Germinal center (tissue), 1 donor: Measurements from ENCODE around the gene TNFRSF18.
"Not testable (repeated sequence)": the region's sequence is repeated elsewhere in the genome, so short reads cannot be mapped to it uniquely, and the experiment has no call there.

Source experiments
- DNase-seq: peaks from one replicate; pipeline ENCODE4 v3.0.0; 2012; ENCODE audit warnings: mixed read lengths, low spot score

Gene TNFRSF18

DNA sequence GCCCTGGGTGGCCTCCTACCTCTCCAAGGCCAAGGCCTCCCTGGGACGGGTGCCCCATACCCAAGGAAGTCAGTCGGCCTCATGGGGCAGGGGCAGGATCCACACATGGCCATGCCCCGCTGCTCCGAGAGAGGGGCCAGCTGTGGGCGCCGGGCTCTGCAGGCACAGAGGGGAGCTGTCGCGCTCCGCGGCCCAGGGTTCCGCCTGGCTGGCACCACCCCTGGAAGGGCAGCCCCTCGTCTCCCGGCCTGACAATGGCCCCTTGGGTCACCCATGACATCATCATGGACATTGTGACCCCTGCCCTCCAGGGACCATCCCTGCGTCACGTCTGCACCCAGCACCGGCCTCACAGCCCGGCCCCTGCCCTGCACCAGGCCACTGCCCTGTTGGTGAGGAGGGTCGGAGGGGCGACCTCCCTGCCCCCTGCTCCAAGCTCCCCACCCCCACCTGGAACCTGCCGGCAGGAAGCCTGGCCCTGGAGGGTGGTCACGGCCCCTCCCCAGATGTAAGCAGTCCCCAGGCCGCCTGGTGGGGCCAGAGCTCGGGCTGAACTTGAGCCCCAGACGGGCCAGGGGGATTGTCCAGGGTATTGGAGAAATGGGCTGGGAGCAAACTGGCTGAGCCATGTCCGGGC, 26.9 kb downstream of the TNFRSF18 start:
- DNase-seq, result no peak

DNA sequence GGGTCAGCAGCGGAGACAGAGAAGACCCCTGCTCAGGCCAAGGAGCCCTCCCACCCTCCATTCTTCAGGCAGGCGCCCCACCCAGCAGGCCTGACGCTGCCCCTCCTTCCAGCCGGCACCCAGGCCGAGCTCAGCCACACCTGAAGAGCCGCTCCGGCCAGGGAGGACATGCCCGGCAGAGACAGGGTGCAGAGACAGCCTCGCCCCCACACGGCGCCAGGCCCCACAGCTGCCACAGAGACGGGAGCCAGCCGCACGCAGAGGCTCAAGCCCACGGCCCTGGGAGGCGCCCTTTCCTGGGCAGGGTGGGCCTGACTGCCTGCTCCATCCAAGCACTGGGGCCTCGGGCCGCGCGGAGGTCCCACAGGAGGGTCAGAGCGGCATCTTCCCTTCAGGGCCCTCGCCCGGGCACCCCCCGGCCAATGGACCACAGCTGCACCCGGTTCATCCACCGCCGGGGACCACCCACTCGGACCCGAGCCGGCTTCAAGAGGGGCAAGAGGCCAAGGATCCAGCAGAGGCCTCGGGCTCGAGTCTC, 27.5 kb downstream of the TNFRSF18 start:
- DNase-seq, result no peak

DNA sequence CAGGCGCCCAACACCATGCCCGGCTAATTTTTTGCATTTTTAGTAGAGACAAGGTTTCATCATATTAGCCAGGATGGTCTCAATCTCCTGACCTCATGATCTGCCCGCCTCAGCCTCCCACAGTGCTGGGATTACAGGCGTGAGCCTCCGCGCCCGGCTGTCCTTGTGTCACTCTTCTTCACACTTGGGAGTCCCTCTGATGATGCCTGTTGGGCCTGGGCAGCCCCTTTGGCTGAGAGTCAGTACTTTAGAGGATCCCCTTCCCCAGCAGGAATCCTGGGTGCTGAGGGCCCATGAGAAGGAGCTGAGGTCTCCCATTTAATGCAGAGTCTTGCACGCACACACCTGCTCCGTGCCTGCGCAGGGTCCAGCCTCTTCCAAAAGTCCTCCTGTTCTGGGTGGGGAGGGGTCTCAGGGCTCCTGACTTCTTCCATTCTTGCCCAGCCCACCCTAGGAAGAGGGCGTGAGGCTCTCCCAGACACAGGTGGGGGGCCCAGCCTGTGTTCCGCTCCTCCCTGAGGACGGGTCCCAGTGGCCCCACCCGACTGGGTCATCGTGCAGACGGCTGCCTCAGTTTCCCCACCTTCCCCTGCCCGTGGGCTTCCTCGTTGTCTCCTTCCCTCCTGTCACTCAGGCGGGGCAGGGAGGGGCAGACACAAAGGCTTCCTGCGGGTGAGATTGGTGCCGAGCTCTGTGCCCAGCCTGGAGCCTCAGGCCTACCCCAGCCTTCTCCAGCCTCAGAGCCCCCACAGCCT, 28.8 kb downstream of the TNFRSF18 start:
- no peak for DNase-seq

DNA sequence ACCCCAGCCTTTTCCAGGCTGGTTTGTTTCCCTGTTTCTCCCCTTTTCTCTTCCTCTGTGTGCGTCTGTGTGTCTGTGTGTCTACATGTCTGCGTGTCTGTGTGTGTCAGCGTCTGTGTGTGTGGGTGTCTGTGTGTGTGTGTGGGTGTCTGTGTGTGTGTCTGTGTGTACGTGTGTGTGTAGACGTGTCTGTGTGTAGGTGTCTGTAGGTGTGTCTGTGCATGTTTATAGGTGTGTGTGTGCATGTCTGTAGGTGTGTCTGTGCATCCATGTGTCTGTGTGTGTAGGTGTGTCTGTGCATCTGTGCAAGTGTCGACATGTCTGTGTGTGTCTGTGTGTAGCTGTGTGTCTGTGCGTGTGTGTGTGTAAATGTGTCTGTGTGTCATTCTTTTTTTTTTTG, 29.5 kb downstream of the TNFRSF18 start:
- no peak for DNase-seq

DNA sequence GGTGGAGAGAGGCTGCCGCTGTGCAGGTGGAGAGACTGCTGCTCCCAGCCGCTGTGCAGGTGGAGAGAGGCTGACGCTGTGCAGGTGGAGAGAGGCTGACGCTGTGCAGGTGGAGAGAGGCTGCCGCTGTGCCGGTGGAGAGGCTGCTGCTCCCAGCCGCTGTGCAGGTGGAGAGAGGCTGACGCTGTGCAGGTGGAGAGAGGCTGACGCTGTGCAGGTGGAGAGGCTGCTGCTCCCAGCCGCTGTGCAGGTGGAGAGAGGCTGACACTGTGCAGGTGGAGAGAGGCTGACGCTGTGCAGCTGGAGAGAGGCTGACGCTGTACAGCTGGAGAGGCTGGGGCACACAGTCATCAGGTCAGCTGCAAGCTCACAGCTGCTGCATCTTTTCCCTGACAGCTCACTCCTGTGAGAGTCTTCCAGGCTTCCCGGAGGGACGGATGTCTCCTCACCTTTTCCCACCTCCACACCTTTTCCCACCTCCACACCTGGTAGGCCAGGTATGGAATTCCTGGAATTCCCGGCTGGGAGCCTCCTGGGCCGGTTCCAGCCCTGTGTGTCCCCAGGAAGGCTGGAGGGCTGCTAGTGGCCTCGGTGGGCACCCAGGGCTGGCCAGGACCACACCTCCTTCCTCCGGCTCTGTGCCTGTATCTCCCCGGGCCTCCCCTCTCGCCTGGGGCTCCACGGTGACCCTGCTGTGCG, 30.2 kb downstream of the TNFRSF18 start:
- DNase-seq, result not testable (repeated sequence)

DNA sequence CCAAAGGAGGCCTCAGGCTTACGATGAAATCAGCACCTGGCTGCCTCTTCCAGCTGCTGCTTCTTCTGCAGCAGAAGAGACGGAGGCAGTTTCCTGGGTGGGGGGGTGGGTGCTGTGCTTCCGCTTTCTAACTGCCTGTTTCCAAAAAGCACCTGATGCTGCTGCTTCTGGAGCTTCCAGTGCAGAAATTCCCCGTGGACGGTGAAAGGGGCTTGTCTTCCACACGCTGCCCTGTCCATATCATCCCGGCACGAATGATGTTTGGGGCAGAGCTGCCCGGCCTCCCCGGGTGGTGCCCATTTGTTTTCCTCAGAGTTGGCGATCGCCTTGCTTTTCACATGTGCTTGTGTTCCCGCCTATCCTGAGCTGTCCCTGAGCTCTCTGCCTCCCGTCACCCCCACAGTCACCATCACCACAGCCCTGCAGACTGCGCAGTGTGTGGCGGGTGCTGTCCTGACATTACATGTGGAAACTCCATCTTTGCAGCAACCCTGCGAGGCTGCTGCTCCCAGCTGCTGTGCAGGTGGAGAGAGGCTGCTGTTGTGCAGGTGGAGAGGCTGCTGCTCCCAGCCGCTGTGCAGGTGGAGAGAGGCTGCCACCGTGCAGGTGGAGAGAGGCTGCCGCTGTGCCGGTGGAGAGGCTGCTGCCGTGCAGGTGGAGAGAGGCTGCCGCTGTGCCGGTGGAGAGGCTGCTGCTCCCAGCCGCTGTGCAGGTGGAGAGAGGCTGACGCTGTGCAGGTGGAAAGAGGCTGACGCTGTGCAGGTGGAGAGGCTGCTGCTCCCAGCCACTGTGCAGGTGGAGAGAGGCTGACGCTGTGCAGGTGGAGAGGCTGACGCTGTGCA, 30.9 kb downstream of the TNFRSF18 start:
- DNase-seq, result no peak

DNA sequence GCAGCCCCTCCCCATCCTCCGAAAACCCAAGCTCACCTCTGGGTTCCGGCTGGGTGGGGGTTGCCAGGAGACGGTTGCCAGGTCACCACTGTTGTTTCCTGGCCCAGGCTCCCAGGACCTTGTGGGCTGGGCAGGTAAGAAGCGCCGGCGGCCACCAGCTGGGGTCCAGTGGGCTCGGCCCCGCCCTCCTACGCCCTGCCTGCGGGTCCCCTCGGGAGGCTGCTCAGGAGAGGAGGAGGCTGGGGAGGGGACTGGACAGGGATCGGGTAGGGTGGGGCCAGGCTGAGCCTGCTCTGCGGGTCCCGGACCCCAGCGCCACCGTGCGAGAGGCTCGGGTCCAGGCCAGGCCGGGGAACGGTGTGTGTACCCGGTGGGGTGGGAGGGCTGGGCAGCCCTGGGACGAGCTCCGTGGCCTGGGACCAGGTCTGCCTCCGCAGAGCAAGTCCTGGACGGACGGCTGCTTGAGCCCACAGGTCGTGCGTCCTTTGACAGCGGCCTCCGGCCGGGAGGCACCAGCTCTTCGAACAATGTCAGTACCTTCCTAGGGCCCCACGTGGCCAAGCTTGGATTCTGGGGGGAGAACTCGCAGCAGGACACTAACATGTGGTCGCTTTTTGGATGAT, 32.5 kb downstream of the TNFRSF18 start, which contains the start of gene TTLL10:
Gene TTLL10 (plus strand): TSS at position 88 of the 623 bp plus-strand sequence. CDS start 5,336 bp downstream, outside the sequence.
- no peak for DNase-seq

DNA sequence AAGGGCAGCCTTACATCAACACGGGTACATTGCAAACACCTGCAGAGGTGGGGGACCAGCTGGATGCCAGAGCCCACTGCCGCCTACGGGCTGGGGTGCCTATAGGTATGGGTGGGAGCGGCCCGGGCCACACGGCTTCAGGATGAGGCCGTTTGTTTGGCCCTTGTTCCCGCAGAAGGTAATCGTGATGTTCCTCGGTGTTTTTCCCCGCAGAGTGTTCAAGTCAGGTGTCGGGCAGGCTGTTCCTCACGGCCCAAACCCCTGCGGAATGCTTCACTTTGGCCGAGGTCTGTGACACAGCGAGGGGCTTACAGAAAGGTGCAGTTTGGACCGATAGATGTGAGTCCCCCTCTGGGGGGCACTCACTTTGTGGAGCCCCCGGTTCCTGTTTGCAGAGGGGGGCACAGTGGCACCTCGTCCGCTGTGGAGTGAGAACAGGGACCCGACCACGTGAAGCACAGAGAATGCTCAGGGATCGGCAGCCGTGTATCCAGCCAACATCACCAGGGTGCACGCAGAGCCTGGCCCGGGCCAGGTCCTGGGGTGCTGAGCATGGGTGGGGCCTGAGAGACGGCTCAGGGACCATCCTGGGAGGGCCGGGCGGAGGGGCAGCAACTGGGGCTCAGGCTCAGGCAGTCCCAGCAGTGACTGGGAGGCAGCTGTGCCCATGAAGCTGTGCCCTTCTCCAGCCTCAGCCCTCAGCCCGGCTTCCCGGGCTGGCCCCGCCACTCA, 33.2 kb downstream of the TNFRSF18 start:
- DNase-seq, result no peak

DNA sequence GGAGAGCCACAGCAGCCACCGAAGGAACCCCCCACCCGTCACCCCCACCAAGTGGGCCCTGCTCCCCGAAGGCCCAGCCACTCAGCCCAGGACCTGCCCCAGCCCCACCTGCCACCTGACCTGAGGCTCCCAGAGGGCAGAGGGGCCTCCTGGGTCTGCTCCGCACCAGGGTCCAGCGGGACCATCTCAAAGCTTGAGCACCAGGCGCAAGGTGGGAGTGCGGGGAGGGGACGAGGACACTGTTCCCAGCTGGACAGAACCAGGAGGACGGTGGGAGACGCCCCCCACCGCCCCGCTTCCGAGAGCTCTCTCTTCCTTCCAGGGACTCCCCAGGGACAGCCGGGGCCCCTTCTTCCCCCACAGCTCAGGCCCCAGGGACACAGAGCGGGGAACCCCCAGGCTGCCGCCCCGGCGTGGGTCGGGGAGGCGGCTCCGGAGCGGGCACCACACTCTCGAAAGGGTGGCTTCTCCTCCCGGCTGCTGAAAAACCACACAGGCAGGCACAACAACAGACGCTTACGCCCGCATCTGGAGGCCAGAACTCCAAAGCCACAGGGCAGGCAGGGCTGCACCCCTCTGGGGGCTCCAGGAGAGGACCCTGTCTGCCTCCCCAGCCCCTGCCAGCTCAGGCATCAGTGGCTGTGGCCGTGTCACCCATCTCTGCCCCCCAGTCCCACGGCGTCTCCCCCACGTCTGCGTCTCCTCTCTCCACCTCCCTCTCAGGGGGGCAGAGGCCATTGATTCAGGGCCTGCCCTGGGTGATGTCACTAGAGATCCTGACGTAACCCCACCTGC, 34.6 kb downstream of the TNFRSF18 start:
- peak; percentile 52 for DNase-seq

DNA sequence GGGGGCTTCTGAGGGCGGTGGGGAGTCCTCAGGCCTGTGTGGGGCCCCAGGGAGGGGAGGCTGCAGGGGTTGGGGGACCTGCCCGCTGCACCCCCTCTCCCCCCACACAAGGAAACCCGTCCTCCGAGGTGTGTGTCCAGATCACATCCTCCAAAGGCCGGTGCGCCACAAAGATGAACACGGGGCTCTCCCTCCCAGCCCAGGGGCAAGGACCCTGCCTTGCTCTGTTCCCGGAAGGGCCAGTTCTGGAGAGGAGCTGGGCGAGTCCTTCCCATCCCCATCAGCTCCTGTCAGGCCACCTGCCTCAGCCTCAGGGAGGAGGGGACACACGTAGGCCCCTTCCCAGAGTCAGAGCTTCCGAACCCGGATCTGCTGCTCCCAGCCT, 35.2 kb downstream of the TNFRSF18 start:
- DNase-seq, result no peak

DNA sequence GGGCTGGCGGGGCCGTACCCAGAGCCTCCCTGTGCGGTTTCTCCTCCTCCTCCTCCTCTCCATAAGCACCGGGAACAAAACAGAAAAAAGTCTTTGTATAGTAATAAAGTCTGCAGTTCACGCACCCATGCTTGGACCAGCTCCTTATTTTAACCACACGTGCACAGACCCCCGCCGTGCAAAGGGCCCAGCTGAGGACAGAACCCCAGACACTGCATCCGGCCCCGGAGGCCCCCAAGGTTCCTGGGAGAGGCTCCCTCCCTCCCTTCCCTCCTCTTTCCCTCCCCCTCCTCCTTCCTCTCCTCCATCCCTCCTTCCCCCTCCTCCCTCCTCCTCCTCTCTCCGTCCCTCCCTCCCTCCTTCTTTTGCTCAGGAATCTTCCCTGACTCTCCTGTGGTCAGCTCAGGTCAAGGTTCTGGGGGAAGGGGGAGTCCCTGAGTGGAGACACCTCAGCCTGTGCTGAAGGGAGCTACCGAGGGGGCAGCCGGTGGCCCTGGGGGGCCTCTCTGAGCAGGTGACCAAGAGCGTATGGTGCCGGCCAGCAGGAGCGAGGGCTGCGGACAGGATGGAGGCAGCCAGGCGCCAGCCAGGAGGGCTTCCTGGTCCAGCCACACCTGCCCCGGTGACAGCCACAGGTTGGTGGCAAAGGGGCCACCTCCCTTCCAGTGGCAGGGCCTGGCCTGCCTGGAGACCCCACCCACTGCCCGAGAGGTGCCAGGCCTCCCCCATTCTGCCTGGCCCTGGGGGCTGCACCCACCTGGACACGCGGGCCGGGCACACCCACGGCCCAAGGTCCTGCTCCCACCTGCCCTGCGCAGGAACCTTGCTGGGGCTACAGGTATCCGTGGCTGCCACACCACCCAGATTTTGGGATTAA, 35.9 kb downstream of the TNFRSF18 start:
- DNase-seq, result no peak

DNA sequence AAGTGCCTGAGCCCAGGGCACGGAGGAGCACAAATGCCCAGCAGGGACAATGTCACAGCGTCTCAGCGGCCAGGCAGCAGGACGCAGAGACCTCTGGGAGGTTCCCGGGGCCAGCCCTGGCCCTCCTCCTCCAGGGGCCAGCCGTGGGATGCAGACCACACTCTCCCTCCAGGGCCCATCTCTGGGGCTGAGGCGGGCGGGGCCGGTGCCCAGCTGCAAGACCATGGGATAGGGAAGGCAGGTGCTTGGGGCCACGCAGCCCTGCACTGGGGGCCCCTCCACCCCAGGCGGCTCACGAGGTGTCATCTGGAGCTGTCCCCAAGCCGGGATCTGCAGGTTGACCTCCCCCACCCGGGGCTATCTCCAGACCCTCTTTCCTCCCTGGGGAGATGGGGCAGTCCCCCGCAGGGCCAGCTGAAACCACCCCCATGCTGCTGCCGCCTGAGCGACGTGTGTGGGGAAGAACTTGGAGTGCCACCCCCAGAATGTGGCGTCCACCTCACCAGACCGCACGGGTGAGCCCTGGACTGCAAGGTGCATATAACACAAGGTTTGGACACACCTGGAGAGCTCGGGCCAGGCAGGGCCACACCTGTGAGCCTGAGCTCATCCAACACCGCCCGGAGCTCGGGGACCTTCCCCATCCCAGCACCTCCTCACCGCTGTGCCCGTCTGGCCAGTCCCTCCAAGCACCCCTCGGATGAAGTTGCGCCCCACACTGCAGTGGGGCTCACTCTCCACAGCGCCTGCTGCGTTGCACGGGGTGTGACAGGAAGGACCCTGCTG, 36.8 kb downstream of the TNFRSF18 start:
- no peak for DNase-seq

DNA sequence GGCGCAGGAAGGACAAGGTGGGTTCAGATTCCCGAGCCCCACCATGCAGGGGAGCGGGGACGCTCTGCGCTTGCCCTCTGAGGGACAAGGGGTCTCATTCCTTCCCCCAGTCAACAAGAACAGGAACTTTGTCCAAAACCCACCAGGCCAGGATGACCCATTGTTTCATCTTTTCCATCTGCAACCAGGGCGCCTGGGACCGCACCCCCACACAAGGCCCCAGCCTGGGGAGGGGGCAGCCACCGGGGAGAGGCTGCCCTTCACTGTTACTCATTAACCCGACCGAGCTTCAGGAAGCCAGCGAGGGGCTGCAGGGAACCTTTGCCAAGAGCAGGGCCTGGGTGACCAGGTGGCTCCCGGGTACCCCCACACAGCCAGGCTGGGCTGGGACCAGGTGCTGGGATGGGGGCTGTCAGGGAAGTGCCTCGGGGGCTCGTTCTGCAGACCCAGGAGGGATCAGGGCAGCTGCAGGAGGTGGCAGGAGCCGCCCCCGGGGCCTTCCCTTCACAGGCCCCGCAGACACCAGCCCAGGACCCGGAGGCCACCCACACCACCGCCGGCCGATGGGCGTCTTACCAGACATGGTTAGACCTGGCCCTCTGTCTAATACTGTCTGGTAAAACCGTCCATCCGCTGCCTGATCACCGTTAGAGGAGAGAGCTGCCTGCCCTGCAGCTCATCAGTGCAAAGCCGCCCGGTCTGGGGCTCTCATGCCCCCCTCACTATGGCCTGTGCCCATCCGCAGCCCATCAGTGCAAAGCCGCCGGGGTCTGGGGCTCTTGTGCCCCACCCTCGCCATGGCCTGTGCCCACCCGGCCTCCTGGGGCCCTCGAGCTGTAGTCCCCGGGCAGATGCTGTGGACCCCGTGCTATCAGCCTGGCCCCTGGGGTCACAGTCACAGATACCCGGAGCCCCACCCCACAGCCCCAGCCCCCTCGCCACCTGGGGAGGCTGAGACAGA, 37.7 kb downstream of the TNFRSF18 start:
- no peak for DNase-seq

DNA sequence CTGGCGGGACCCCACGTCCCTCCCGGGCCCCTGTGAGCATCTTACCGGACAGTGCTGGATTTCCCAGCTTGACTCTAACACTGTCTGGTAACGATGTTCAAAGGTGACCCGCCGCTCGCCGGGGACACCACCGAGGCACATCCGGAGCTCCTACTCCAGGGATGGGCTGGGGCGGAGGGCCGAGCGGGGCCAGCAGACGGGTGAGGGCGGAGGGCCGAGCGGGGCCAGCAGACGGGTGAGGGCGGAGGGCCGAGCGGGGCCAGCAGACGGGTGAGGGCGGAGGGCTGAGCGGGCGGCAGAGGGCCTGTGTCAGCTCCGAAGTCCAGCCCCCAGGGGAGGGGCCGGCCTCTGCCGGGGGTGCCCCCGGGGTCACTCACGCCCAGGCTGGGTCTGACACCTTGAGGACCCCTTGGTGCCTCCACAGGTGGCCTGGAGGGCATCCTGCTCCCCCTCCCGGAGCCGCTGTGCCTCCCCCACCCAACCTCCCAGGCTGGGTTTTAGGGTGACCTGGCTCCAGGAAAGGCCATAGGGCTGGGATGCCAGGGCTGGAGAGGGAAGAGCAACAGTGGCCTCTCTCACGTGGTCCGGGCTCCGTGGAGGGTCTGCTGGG, 38.4 kb downstream of the TNFRSF18 start:
- no peak for DNase-seq

DNA sequence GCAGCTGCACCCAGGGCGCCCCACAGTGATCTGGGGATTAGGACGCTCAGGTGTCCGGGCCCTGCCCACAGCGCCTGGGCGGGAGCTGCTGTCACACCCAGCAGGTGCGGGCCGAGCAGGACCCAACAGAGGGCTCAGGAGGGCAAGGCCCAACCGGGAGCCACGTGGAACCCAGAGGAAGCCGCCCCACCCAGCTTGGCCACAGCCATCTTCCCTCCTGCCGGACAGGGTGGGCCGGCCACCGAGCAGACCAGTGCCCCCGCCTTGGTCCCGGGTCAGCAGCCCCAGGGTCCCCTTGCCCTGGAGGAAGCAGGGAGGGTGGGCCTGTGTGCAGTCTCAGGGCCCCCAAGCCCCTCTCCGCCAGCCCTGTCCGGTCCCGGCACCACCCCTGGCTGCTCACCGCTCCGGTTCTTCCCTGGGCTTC, 39.0 kb downstream of the TNFRSF18 start:
- no peak for DNase-seq

DNA sequence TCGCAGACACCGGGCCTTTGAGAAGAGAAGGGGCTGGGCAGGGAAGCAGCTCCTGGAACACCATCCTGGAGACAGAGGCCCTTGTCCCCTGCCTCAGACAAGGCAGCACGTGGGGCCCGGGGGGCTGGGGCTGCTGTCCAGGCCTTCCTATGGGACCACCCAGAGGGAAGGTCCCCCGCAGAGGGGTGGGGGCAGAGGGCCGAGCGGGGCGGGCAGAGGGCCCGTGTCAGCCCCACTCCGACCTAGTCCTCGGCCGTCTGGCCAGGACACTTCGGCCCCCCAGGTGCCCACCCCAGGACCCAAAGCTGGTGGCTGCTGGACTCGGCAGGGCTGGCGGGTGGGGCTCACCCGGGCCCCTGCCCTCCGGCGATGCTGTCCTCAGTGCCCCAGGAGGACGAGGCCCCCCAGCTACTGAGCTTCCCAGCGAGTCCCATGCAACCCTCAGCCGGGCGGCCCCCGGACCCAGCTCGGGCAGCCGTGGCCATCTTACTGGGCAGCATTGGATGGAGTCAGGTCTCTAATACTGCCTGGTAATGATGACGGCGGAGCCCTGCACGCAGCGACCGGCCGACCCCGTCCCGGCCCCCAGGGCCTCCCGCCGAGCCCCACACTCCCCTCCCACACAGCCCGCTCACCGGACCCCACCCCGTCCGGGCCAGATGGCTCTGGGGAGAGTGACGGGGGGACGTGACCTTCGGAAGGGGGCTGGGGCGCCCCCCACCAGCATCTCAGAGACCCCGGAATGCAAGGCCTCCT, 39.6 kb downstream of the TNFRSF18 start:
- DNase-seq, result no peak
